A673 (cell line): Measurements from ENCODE around the gene SMAP2. TPM values are rescaled to one million over a fixed set of nuclear protein-coding genes. Genes with fewer than 3 reads are reported as not detected.
"Not testable (repeated sequence)": the region's sequence is repeated elsewhere in the genome, so short reads cannot be mapped to it uniquely, and the experiment has no call there.

ENCODE experiments used
- Bru-seq: library from RNA; stranded (reverse); fragments of 400-500 nt; gene quantifications from one replicate; lab custom pipeline; 2021; lab: Mats Ljungman, UMichigan
- BruChase-seq, 2 experiments: library from RNA; stranded (reverse); fragments of 400-500 nt; gene quantifications; one replicate each; lab custom pipeline; 2021; lab: Mats Ljungman, UMichigan
- BruUV-seq: library from RNA; stranded (reverse); fragments of 400-500 nt; replicated peaks from 2 replicates; lab custom pipeline; 2021; lab: Mats Ljungman, UMichigan
- CTCF ChIA-PET: fragments of 300-600 bp; sonication (Branson Sonifier 250); formaldehyde crosslinking; loops from one replicate; lab custom pipeline; 2022; ENCODE audit warnings: antibody characterized with exemption; lab: Charles Lee
- POLR2A ChIA-PET: fragments of 300-600 bp; sonication (Branson Sonifier 250); formaldehyde crosslinking; loops from one replicate; lab custom pipeline; 2022; ENCODE audit warnings: antibody characterized with exemption; ENCODE audit not compliant: low non-redundant PET; lab: Charles Lee
- DNase-seq: peaks from one replicate; pipeline ENCODE4 v3.0.0-alpha.2; 2015; ENCODE audit warnings: low spot score
- H3K27ac ChIP-seq: fragments of 200-600 bp; sonication (generic); 2 replicates; pipeline ENCODE4 v1.5.1; 2016; ENCODE audit warnings: mixed run types, low read depth, mild to moderate bottlenecking, mixed read lengths, antibody characterized with exemption, low read length; ENCODE audit not compliant: poor library complexity, severe bottlenecking
- H3K27me3 ChIP-seq: fragments of 200-600 bp; sonication (generic); replicated peaks from 2 replicates; pipeline ENCODE4 v1.6.1; 2017; ENCODE audit warnings: mixed run types, low read depth, mild to moderate bottlenecking, mixed read lengths, antibody characterized with exemption, low read length; ENCODE audit not compliant: insufficient read depth, poor library complexity
- H3K36me3 ChIP-seq: fragments of 200-600 bp; sonication (generic); 2 replicates; pipeline ENCODE4 v1.6.1; 2016; ENCODE audit warnings: mixed run types, mild to moderate bottlenecking, mixed read lengths, antibody characterized with exemption, low read length; ENCODE audit not compliant: insufficient read depth, poor library complexity, severe bottlenecking
- H3K4me1 ChIP-seq: fragments of 200-600 bp; sonication (generic); 2 replicates; pipeline ENCODE4 v1.6.1; 2017; ENCODE audit warnings: mixed run types, mild to moderate bottlenecking, mixed read lengths, antibody characterized with exemption, low read length; ENCODE audit not compliant: insufficient read depth, poor library complexity, severe bottlenecking
- H3K4me3 ChIP-seq: fragments of 200-600 bp; sonication (generic); 2 replicates; pipeline ENCODE4 v1.5.1; 2016; ENCODE audit warnings: low read depth, mixed run types, mild to moderate bottlenecking, mixed read lengths, low read length; ENCODE audit not compliant: poor library complexity, severe bottlenecking
- H3K9me3 ChIP-seq: fragments of 200-600 bp; sonication (generic); 2 replicates; pipeline ENCODE4 v1.6.1; 2016; ENCODE audit warnings: mixed run types, low read depth, mild to moderate bottlenecking, mixed read lengths, antibody characterized with exemption, low read length; ENCODE audit not compliant: poor library complexity, severe bottlenecking
- EZH2 ChIP-seq: fragments of 200-600 bp; sonication (generic); IDR thresholded peaks from 2 replicates; pipeline ENCODE4 v1.6.1; 2017; ENCODE audit warnings: borderline replicate concordance, low read depth, mild to moderate bottlenecking, mixed read lengths, antibody characterized with exemption, low read length; ENCODE audit not compliant: poor library complexity, severe bottlenecking
- intact Hi-C: fragments of 100-400 bp; cut with micrococcal nuclease; formaldehyde crosslinking; loops from one replicate; pipeline ENCODE4 v1.10.0; 2022; ENCODE audit not compliant: unreplicated experiment
- long read RNA-seq: library from polyadenylated mRNA; stranded (forward); transcript quantifications from one replicate; pipeline ENCODE4 v2.0.0, GENCODE V29; 2022
- total RNA-seq: library from RNA; stranded (reverse); gene quantifications from 2 replicates; pipeline ENCODE4 v1.2.3, GENCODE V29; 2021
- TF ChIP-seq, protein P1 (sequence below): fragments of 300-800, 200-600 bp; sonication (generic); conservative IDR thresholded peaks from 2 replicates; pipeline ENCODE4 v1.5.1; 2017; ENCODE audit warnings: low read depth, mild to moderate bottlenecking, antibody characterized with exemption, low read length, moderate library complexity, mixed read lengths

The SMAP2 gene
- total RNA-seq (52.0 and 58.5 TPM in 2 replicates), Bru-seq, nascent RNA (percentile 82 among the genes with signal in this experiment), BruChase-seq, experiment 1, labeled RNA remaining after a 2-hour chase (percentile 92 among the genes with signal in this experiment), BruChase-seq, experiment 2, labeled RNA remaining after a 6-hour chase (percentile 91 among the genes with signal in this experiment)
- long read RNA-seq, transcript SMAP2-202 (10 exons, 2,939 nt) = major isoform, 137 of 167 reads
- long read RNA-seq, partial matches to known transcripts = 7 of 167 reads
- long read RNA-seq, other reads (novel, unspliced or antisense) = 20 of 167 reads

DNA sequence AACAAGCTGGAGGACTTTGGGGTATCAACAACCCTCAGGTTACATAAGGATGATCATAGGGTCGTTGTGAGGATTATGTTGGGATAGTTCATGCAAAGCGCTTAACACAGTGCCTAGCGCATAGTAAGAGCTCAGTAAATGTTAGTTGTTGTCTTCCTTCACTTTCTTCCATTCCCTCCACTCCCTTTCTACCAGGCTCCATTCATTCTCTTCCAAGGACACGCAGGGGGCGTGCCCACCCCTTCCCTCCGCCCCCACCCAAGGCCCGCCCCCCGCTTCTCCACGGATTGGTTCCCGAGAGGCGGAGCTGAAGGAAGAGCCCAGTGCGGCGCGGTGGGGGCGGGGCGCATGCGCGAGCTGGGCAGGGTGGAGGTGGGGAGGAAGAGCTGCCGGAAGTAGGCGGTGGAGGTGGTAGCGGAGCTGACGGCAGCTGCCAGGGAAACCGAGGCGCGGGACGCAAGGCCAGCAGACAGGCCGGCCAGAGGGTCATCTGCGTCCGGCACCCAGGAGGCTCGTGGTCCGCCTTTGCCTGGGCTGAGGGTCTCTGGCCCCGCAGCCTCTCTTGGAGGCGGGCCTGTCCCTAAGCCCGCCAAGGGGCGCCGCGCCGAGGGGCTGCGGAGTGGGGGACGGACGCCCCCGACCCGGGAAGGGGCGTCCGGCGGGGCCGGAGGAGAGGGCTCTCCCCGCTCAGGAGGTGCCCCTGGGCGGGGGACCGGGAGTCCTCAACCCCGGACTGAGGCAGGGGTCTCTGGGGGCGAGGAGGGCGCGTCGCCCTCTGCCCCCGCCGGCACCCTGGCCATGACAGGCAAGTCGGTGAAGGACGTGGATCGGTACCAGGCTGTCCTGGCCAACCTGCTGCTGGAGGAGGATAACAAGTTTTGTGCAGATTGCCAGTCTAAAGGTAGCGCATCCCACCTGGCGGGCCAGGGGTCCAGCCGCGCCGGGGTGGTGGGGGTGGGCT, at the start of gene SMAP2:
Gene SMAP2, plus strand, starts transcription at position 405 of the 961 bp plus-strand sequence. Its CDS starts 394 bp downstream, at position 799.
- BruUV-seq = no TSS peak
- no peak for TF ChIP-seq EZH2
- TF ChIP-seq, protein P1, sequence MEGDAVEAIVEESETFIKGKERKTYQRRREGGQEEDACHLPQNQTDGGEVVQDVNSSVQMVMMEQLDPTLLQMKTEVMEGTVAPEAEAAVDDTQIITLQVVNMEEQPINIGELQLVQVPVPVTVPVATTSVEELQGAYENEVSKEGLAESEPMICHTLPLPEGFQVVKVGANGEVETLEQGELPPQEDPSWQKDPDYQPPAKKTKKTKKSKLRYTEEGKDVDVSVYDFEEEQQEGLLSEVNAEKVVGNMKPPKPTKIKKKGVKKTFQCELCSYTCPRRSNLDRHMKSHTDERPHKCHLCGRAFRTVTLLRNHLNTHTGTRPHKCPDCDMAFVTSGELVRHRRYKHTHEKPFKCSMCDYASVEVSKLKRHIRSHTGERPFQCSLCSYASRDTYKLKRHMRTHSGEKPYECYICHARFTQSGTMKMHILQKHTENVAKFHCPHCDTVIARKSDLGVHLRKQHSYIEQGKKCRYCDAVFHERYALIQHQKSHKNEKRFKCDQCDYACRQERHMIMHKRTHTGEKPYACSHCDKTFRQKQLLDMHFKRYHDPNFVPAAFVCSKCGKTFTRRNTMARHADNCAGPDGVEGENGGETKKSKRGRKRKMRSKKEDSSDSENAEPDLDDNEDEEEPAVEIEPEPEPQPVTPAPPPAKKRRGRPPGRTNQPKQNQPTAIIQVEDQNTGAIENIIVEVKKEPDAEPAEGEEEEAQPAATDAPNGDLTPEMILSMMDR = no peak
- Histone ChIP-seq H3K4me3 (peak within 1 kb of the TSS; percentile 99), H3K4me1 (peaks cover 42% of the 10 kb centered on the region), H3K27ac (peak within 1 kb of the TSS; percentile 67), H3K36me3 (no peaks in the 10 kb centered on the region), H3K9me3 (no peaks in the 10 kb centered on the region), H3K27me3 (no peaks in the 10 kb centered on the region)
- ChIA-PET POLR2A (interaction anchor here (0.6 to 1.0 kb wide), 5 partner anchors 10 to 198 kb away, joined by 3 to 12 read pairs (median 6); no protein-coding TSS in a partner anchor), CTCF (interaction anchor here (0.6 to 2.1 kb wide), 5 partner anchors 17 to 630 kb away, joined by 3 to 12 read pairs (median 5); no protein-coding TSS in a partner anchor)
- intact Hi-C loops = no loop called here
- DNase-seq = peak; percentile 99

DNA sequence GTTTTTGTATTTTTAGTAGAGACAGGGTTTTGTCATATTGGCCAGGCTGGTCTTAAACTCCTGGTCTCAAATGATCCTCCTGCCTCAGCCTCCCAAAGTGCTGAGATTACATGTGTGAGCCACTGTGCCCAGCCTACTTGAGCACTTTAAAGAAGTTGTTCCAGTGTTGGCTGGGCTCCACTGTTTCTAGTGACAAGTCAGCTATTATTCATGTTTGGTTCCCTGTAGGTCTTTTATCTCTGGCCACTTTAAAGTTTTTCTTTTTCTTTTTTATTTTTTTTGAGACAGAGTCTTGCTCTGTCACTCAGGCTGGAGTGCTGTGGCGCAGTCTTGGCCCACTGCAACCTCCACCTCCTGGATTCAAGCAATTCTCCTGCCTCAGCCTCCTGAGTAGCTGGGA, 42.1 kb upstream of the SMAP2 start:
- H3K9me3 ChIP-seq, H3K27me3 ChIP-seq, H3K27ac ChIP-seq, POLR2A ChIA-PET, CTCF ChIA-PET, H3K36me3 ChIP-seq, DNase-seq, H3K4me1 ChIP-seq, intact Hi-C loops, H3K4me3 ChIP-seq, BruUV-seq: not testable (repeated sequence)

DNA sequence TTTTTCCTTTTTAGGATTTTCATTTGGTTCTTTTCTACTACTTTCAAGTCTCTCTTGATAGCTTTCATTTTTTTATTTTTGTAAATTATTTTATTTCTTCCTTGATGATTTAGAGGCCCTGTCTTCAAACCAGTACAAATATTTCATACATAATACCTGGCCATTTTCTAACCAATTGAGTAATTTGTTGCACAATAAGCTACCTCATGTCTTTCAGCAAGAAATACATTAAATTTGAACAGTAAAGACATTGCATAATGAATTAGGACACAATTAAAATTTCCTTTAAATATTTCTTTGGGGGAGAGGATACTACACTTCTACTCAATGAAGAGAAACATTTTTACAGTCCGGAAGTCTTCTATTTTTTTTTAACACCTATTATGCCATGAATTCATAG, 40.8 kb upstream of the SMAP2 start:
- TF ChIP-seq, protein P1 = no peak
- no peak for TF ChIP-seq EZH2
- CTCF ChIA-PET = no interaction called here
- no peak for DNase-seq
- intact Hi-C loops = no loop called here
- Histone ChIP-seq H3K27me3 (no peaks in the 10 kb centered on the region), H3K27ac (no peak overlapping the region), H3K4me3 (no peak overlapping the region), H3K4me1 (no peaks in the 10 kb centered on the region), H3K36me3 (no peaks in the 10 kb centered on the region), H3K9me3 (no peaks in the 10 kb centered on the region)
- POLR2A ChIA-PET = no interaction called here
- no TSS peak for BruUV-seq
